PFSK-1 (cell line): ENCODE measurements around the gene LRP4.
A peak's percentile ranks its signal among the peaks of the same experiment; 100 is the strongest.

ENCODE experiments used
- FOXP2 ChIP-seq: optimal IDR thresholded peaks from 2 replicates; pipeline ENCODE3; 2011; ENCODE audit warnings: borderline replicate concordance, control low read depth, inconsistent platforms; ENCODE audit not compliant: insufficient read depth; ENCODE audit errors: extremely low read length, extremely low read depth
- POLR2AphosphoS5 ChIP-seq: IDR thresholded peaks from 2 replicates; pipeline ENCODE4 v1.6.1; 2012; ENCODE audit warnings: low read depth, mild to moderate bottlenecking, control low read depth, low read length, moderate library complexity
- REST ChIP-seq, 2 experiments: IDR thresholded peaks; 2 replicates each; pipeline versions ENCODE4 v1.6.1 to v1.8.0; 2011 to 2012; ENCODE audit warnings: low read depth in 2 of 2, low read length in 2 of 2, control low read depth in 1 of 2, inconsistent platforms in 1 of 2, mild to moderate bottlenecking in 1 of 2, moderate library complexity in 1 of 2; ENCODE audit not compliant: insufficient read depth in 1 of 2
- SIN3A ChIP-seq: IDR thresholded peaks from 2 replicates; pipeline ENCODE4 v1.6.1; 2012; ENCODE audit warnings: mild to moderate bottlenecking, low read length, moderate library complexity, borderline replicate concordance; ENCODE audit not compliant: insufficient read depth
- TAF1 ChIP-seq: IDR thresholded peaks from 2 replicates; pipeline ENCODE4 v1.6.1; 2012; ENCODE audit warnings: low read length, control low read depth, borderline replicate concordance; ENCODE audit not compliant: insufficient read depth

Gene LRP4

GRCh38 chr11:46914910-46915309 is 3.4 kb downstream of the LRP4 start:
- TF ChIP-seq POLR2AphosphoS5, result no peak

DNA sequence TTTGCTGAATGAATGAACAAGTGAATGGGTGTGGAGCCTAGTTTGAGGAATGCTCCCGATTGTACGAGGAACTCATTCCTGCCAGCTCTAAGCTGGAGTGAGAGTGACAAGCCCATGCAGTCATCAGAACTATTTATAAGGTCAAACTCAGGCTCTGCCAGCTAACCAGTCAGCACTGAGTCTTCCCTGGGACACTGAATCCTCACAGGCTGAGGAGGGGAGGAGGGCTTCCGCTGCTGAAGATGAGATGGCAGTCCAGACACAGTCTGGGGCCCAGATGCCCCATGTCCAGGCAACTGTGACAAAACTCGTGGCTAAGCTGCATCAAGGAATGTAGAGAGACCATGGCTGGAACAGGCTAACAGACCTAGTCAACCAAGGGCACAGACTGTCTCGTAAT is 4.0 kb downstream of the LRP4 start:
- no peak for TF ChIP-seq FOXP2
- TF ChIP-seq REST (IDR thresholded peaks at IDR 0.05; ENCODE audit: insufficient read depth in 1 of 2, low read depth in 2 of 2, low read length in 2 of 2), result no peak
- no peak; the same call in 1 of the 2 replicates for TF ChIP-seq POLR2AphosphoS5
- TF ChIP-seq TAF1, result no peak
- TF ChIP-seq SIN3A, result no peak

DNA sequence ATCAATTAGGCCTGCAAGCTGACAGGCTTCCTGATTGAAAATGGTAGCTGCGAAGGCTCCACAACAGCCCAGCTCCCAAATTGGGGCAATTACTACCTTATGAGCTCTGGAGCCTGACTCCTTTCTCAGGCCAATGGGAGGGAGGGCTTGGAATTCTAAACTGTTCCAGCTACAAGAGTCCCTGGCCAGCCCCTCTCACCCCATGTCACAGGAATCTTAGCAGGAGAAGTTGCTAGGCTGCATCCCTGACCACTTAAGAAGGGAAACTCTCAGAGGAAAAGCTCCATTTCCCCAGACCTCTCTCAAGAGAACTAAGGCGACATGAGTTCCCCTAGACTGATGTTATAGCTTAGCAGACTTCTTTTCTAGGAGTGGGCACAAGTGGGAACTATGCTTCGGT is 4.9 kb downstream of the LRP4 start:
- TF ChIP-seq FOXP2 (no peak), POLR2AphosphoS5 (no peak), REST (IDR thresholded peaks at IDR 0.05; ENCODE audit: insufficient read depth in 1 of 2, low read depth in 2 of 2, low read length in 2 of 2) (no peak), SIN3A (no peak), TAF1 (no peak)

GRCh38 chr11:46912526-46913150 is 5.7 kb downstream of the LRP4 start:
- TF ChIP-seq SIN3A, result no peak

DNA sequence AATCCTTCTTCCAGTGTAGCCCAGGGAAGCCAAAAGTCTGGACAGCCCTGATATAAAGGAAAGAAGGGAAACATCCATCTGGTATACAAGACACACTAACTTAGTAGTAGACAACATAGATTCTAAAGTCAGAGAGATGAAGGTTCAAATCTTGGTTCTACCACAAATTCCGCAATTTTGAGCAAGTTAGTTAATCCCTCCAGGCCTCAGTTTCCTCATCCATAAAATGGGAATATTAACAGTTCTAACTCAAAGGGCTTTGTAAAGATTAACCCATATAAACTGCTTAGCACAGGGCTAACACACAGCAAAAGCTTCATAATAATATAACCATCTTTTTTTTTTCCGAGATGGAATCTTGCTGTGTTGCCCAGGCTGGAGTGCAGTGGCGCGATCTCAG is 10.7 kb downstream of the LRP4 start:
- TF ChIP-seq SIN3A (no peak), FOXP2 (no peak), POLR2AphosphoS5 (no peak), TAF1 (no peak), REST (IDR thresholded peaks at IDR 0.05; ENCODE audit: insufficient read depth in 1 of 2, low read depth in 2 of 2, low read length in 2 of 2) (no peak)

GRCh38 chr11:46906609-46907041 is 11.7 kb downstream of the LRP4 start:
- TF ChIP-seq REST (IDR thresholded peaks at IDR 0.05; ENCODE audit: insufficient read depth in 1 of 2, low read depth in 2 of 2, low read length in 2 of 2) (no peak), FOXP2 (peak; percentile 64)
